ENCODE measurements around the gene IFT88.

DNA sequence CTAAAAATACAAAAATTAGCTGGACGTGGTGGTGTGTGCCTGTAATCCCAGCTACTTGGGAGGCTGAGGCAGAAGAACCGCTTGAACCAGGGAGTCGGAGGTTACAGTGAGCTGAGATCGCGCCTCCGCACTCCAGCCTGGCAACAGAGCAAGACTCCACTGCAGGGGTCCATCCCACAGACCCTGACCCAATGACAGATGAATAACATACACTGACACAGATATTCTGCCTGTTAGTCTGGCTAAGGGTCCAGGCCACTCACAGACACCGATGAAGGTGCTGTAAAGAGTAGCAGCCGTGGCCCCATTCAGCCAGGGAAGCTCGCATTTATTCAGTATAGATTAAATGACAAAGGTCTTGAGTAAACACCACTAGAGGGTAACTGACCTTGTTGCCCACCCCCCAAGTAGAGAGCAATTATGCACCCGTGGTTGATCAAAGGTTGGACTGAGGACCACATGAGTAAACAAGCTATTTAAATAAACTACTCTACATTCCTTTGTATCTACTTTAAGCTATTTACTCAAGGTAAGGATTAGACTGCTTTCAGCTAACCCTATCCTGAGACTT, 32.8 kb upstream of the IFT88 start:
- TF ChIP-seq, protein P1, sequence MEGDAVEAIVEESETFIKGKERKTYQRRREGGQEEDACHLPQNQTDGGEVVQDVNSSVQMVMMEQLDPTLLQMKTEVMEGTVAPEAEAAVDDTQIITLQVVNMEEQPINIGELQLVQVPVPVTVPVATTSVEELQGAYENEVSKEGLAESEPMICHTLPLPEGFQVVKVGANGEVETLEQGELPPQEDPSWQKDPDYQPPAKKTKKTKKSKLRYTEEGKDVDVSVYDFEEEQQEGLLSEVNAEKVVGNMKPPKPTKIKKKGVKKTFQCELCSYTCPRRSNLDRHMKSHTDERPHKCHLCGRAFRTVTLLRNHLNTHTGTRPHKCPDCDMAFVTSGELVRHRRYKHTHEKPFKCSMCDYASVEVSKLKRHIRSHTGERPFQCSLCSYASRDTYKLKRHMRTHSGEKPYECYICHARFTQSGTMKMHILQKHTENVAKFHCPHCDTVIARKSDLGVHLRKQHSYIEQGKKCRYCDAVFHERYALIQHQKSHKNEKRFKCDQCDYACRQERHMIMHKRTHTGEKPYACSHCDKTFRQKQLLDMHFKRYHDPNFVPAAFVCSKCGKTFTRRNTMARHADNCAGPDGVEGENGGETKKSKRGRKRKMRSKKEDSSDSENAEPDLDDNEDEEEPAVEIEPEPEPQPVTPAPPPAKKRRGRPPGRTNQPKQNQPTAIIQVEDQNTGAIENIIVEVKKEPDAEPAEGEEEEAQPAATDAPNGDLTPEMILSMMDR (IDR thresholded peaks at IDR 0.05) = no peak
- TF ChIP-seq POLR2A (IDR thresholded peaks at IDR 0.05) = no peak
- TF ChIP-seq POLR2AphosphoS5 (IDR thresholded peaks at IDR 0.05) = no peak

Data from stomach (tissue), 4 donors.